Activated CD4-positive, alpha-beta T cell treated with anti-CD3 and anti-CD28 coated beads, Interleukin-2, amount 10 ng/mL, durations not matched to agents 24 days and 14 days (primary cell): Measurements from ENCODE around the gene ZBTB43. TPM values are rescaled to one million over a fixed set of nuclear protein-coding genes. Genes with fewer than 3 reads are reported as not detected.

ENCODE experiments used
- DNase-seq: peaks from one replicate; pipeline ENCODE4 v3.0.0; 2022
- H3K27ac Mint-ChIP-seq: one replicate; pipeline ENCODE4 v1.8.0; 2022; ENCODE audit warnings: mild to moderate bottlenecking, mixed read lengths
- H3K27me3 Mint-ChIP-seq: one replicate; pipeline ENCODE4 v1.8.0; 2022; ENCODE audit warnings: mixed read lengths
- H3K36me3 Mint-ChIP-seq: one replicate; pipeline ENCODE4 v1.8.0; 2022; ENCODE audit warnings: low read depth, mild to moderate bottlenecking, mixed read lengths
- H3K4me1 Mint-ChIP-seq: one replicate; pipeline ENCODE4 v1.8.0; 2021; ENCODE audit warnings: mixed read lengths
- H3K4me3 Mint-ChIP-seq: one replicate; pipeline ENCODE4 v1.8.0; 2022; ENCODE audit warnings: mild to moderate bottlenecking, moderate library complexity, mixed read lengths
- H3K9me3 Mint-ChIP-seq: one replicate; pipeline ENCODE4 v1.8.0; 2021; ENCODE audit warnings: mixed read lengths
- intact Hi-C: fragments of 100-400 bp; cut with micrococcal nuclease; formaldehyde crosslinking; loops from one replicate; pipeline ENCODE4 v1.15.1; 2023
- total RNA-seq: library from RNA; stranded (reverse); gene quantifications from 2 replicates; pipeline ENCODE4 v1.2.3, GENCODE V29; 2022

ZBTB43 gene
- total RNA-seq, 1 donor from 2014 or later = 18.8 TPM

GRCh38 chr9:126882746-126883145 is 77.9 kb downstream of the ZBTB43 start:
- Mint-ChIP-seq H3K27ac (no peak overlapping the region), H3K9me3 (no peaks in the 10 kb centered on the region), H3K4me3 (no peak overlapping the region), H3K4me1 (peaks cover 4% of the 10 kb centered on the region), H3K27me3 (no peaks in the 10 kb centered on the region), H3K36me3 (peaks cover 22% of the 10 kb centered on the region)
- no peak for DNase-seq
- intact Hi-C loops = no loop called here

- Mint-ChIP-seq H3K36me3 (peaks cover 22% of the 10 kb centered on the region), H3K27me3 (no peaks in the 10 kb centered on the region), H3K9me3 (no peaks in the 10 kb centered on the region), H3K27ac (no peak overlapping the region), H3K4me1 (peaks cover 2% of the 10 kb centered on the region), H3K4me3 (no peak overlapping the region)
- no peak for DNase-seq
- intact Hi-C loops = no loop called here
These were observed 78.8 kb downstream of the ZBTB43 start for GRCh38 chr9:126883636-126884035.

GRCh38 chr9:126885131-126885641 is 80.3 kb downstream of the ZBTB43 start:
- peaks cover 13% of the 10 kb centered on the region for H3K36me3 Mint-ChIP-seq
- H3K9me3 Mint-ChIP-seq = no peaks in the 10 kb centered on the region
- no peak overlapping the region for H3K27ac Mint-ChIP-seq
- no peaks in the 10 kb centered on the region for H3K27me3 Mint-ChIP-seq
- no peak overlapping the region for H3K4me3 Mint-ChIP-seq
- peaks cover 2% of the 10 kb centered on the region for H3K4me1 Mint-ChIP-seq
- intact Hi-C loops = no loop called here
- no peak for DNase-seq

DNA sequence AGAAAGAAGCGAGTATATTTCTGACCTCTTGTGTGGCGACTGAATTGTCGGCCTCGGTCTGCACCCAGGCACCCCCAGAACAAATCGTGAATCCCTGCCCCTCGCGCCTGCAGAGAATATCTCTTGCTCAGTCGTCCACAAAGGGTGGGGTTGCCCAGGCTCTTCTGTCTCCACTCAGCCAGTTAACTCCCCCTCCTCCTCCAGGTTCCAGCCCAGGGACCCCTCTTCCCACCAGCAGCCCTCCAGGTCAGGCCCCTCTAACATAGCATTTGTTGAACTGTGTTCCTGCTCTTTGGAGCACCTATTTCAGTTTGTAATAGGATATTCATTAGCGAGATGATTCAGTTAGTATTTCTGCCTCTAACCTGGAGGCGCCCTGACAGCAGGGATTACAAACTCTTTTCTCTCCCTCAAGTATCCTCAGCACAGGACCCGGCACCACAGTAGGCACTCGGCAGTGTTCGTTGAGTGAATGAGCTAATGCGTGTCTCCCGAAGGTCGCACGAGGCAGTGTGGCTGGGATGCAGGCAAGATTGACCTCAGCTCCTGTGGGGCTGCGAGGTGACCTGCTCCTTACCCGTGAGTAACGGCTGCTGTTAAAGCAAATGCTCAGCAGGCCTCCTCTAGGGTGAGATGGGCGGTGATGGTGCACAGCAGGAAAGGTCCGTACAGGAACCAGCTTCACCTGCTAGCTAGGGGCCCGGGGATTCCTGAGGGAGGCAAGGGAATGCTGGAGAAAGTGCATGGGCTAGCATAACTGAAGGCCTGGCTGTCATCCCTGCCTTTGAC is 81.4 kb downstream of the ZBTB43 start:
- Mint-ChIP-seq H3K36me3 (peaks cover 7% of the 10 kb centered on the region), H3K27me3 (no peaks in the 10 kb centered on the region), H3K4me3 (no peak overlapping the region), H3K9me3 (no peaks in the 10 kb centered on the region), H3K27ac (no peak overlapping the region), H3K4me1 (peaks cover 2% of the 10 kb centered on the region)
- intact Hi-C loops = no loop called here
- DNase-seq = no peak

DNA sequence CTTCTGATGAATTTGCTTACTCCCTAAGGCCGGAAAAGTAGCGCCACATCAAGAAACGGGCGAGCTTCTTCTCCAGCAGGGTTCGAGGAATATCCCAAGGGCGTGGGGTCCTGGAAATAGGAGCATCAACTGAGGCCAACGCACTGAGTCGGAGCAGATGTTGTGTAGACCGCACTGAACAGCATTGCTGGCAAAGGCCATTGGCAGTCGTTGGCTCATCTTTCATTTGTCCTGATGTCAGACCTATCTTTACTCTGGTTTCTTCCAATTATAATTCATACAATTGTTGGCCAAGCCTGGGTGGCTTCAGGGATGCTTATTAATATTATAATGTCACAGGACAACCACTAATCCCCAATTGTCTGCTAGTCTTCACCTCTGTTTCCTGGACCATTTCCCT is 82.1 kb downstream of the ZBTB43 start:
- DNase-seq = no peak
- peaks cover under 1% of the 10 kb centered on the region for H3K4me1 Mint-ChIP-seq
- no peaks in the 10 kb centered on the region for H3K9me3 Mint-ChIP-seq
- no peak overlapping the region for H3K27ac Mint-ChIP-seq
- no peak overlapping the region for H3K4me3 Mint-ChIP-seq
- intact Hi-C loops = no loop called here
- H3K36me3 Mint-ChIP-seq = peaks cover 4% of the 10 kb centered on the region
- H3K27me3 Mint-ChIP-seq = no peaks in the 10 kb centered on the region

Other genes starting within 250 kb of the ZBTB43 start
- not detected in 2 replicates for gene LMX1B, start 191.1 kb upstream of the ZBTB43 start, total RNA-seq
- 7.0 and 7.6 TPM in 2 replicates for gene ZBTB34, start 55.6 kb downstream of the ZBTB43 start, total RNA-seq
- gene RALGPS1, start 109.7 kb downstream of the ZBTB43 start, total RNA-seq = 1.7 and 2.0 TPM in 2 replicates